HG02571 (cell line): Measurements from ENCODE around the gene PHIP.
"Not testable (repeated sequence)": the region's sequence is repeated elsewhere in the genome, so short reads cannot be mapped to it uniquely, and the experiment has no call there.

Experiments
- ATAC-seq: cut with Tn5 transposase; IDR thresholded peaks from one replicate; pipeline ENCODE4 v1.9.1; 2021; ENCODE audit warnings: mild to moderate bottlenecking, moderate library complexity; ENCODE audit not compliant: unreplicated experiment

PHIP gene

GRCh38 chr6:78942446-78942845 lies 135.6 kb downstream of the PHIP start:
- ATAC-seq: no peak

GRCh38 chr6:78936515-78936914 lies 141.5 kb downstream of the PHIP start:
- no peak for ATAC-seq

- no peak for ATAC-seq
These were observed 142.5 kb downstream of the PHIP start for GRCh38 chr6:78935553-78935952.

- ATAC-seq: no peak
These were observed 152.7 kb downstream of the PHIP start for GRCh38 chr6:78925317-78925716.

GRCh38 chr6:78921168-78921567 lies 156.9 kb downstream of the PHIP start:
- ATAC-seq: not testable (repeated sequence)

- ATAC-seq: no peak
These were observed 160.3 kb downstream of the PHIP start for GRCh38 chr6:78917788-78918187.

GRCh38 chr6:78916411-78916810 lies 161.6 kb downstream of the PHIP start:
- no peak for ATAC-seq

GRCh38 chr6:78911218-78911940 lies 166.7 kb downstream of the PHIP start:
- no peak for ATAC-seq

- peak; percentile 67 for ATAC-seq
These were observed 167.4 kb downstream of the PHIP start for GRCh38 chr6:78910591-78911171.

GRCh38 chr6:78910010-78910409 lies 168.0 kb downstream of the PHIP start:
- no peak for ATAC-seq

- ATAC-seq: no peak
These were observed 168.7 kb downstream of the PHIP start for GRCh38 chr6:78909391-78909790.

GRCh38 chr6:78908621-78909020 lies 169.4 kb downstream of the PHIP start:
- ATAC-seq: no peak

- ATAC-seq: no peak
These were observed 181.8 kb downstream of the PHIP start for GRCh38 chr6:78896227-78896626.

- ATAC-seq: not testable (repeated sequence)
These were observed 188.2 kb downstream of the PHIP start for GRCh38 chr6:78889901-78890300.
